VCaP (cell line): Measurements from ENCODE around the gene GOLGA2.
A peak's percentile ranks its signal among the peaks of the same experiment; 100 is the strongest.

Experiments
- H3K27ac ChIP-seq: fragments of 450-650 bp; 2 replicates; pipeline ENCODE4 v1.5.1; 2017
- CTCF ChIP-seq: fragments of 450-650 bp; conservative IDR thresholded peaks from 2 replicates; pipeline ENCODE4 v1.5.1; 2017; ENCODE audit warnings: mild to moderate bottlenecking, moderate library complexity

The GOLGA2 gene

DNA sequence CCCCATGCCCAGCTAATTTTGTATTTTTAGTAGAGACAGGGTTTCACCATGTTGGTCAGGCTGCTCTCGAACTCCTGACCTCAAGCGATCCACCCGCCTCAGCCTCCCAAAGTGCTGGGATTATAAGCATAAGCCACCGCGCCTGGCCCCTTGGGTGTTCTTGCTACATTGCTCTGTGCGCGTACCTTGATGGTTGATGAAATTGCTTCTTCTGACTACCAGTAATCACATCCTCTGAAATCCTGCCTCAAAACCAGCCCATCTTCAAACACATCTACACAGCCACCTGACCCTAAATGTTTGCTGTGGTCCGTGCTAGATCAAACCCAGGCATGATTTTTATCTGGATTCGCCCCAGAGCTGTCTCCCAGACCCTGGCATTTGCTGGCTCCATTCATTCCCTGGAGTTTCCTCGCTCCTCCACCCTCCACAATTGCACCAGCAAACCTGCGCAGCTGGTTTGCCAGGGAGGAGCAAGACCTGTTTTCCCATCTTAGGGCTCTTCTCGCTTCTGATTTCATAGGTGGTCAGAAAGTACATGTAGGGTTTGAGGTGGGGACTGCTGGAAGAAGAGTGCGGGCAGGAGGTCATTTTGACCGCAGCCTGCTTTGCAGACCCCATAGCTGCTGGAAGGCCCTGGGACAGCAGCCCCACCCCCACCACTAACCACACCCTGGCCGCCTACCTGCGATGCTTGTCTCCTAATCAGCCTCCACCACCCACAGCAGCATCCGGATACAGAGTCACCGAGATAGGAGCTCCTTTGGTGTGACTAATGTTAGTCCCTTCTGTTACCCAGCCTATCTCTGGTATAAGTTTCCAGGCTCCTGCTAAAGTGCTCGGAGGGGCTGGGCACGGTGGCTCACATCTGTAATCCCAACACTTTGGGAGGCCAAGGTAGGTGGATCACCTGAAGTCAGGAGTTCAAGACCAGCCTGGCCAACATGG, 23.0 kb upstream of the GOLGA2 start:
- TF ChIP-seq CTCF, result no peak
- peak overlapping the region; percentile 98 for H3K27ac ChIP-seq

DNA sequence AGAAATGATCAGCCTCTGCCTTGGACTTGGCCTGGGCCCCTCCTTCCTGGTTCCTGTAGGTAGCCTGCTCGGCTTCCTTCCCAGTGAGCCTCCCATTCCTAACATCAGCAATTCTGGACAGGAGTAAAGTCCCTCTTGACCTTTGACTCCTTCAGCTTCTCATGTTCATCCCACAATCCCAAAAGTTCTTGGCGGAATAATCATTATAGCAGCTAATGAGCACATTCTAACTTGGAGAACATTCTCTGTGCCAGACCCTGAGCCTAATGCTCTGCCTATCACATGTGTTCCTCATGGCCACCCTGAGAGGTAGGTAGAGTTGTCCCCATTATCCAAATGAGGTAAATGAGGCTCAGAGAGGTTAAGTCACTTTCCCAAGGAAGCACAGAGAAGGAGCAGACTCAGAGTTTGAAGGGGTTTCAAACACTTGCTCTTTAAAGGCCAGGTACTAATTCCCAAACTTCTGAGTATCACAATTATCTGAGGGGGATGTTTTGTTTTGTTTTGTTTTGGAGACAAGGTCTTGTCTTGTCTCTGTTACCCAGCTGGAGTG, 21.5 kb upstream of the GOLGA2 start:
- TF ChIP-seq CTCF, result no peak
- H3K27ac ChIP-seq, result peak overlapping the region; percentile 98

- TF ChIP-seq CTCF, result no peak
- H3K27ac ChIP-seq, result peak overlapping the region; percentile 98
Measured at GRCh38 chr9:128296340-128297220, 20.8 kb upstream of the GOLGA2 start.

- no peak for TF ChIP-seq CTCF
- peak overlapping the region; percentile 98 for H3K27ac ChIP-seq
Measured at GRCh38 chr9:128294142-128294541, 18.3 kb upstream of the GOLGA2 start.

DNA sequence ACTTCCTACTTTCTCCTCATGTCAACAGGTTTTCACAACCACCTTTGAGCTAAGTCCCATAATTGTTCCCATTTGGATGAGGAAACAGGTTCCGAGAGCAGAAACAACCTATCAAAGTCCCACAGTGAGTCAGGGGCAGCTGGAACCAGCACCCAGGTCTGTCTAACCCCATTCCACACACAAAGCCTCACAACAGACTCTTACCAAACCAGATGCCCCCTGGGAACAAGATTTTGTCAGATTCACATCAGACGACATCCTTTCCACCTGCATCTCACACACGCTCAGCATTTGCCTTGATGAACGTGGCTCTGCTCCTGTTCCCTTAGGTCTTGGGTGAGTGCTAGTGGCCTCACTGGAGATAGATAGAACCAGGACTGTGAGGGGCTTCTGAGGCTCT, 17.3 kb upstream of the GOLGA2 start:
- H3K27ac ChIP-seq, result peak overlapping the region; percentile 98; the same call in 1 of the 2 replicates
- TF ChIP-seq CTCF, result no peak

GRCh38 chr9:128292009-128292408, 16.2 kb upstream of the GOLGA2 start:
- TF ChIP-seq CTCF, result no peak
- H3K27ac ChIP-seq, result no peak overlapping the region
